T-helper 1 cell treated with Interleukin-12 subunit alpha and Interleukin-12 subunit beta and Interleukin-4 antibody, amounts not matched to agents 30 μg/mL and 1 μg/mL, for 36 hours (primary cell): ENCODE measurements around the gene UGDH.
"Not testable (repeated sequence)": the region's sequence is repeated elsewhere in the genome, so short reads cannot be mapped to it uniquely, and the experiment has no call there.

Source experiments
- H3K27ac Mint-ChIP-seq: one replicate; pipeline ENCODE4 v1.8.0; 2021; ENCODE audit warnings: mild to moderate bottlenecking, mixed read lengths
- H3K27me3 Mint-ChIP-seq: one replicate; pipeline ENCODE4 v1.8.0; 2021; ENCODE audit warnings: low read depth, mixed read lengths
- H3K36me3 Mint-ChIP-seq: one replicate; pipeline ENCODE4 v1.8.0; 2021; ENCODE audit warnings: low read depth, mixed read lengths
- H3K4me1 Mint-ChIP-seq: one replicate; pipeline ENCODE4 v1.8.0; 2021; ENCODE audit warnings: low read depth, mixed read lengths
- H3K4me3 Mint-ChIP-seq: one replicate; pipeline ENCODE4 v1.8.0; 2021; ENCODE audit warnings: mild to moderate bottlenecking, moderate library complexity, mixed read lengths
- H3K9me3 Mint-ChIP-seq: one replicate; pipeline ENCODE4 v1.8.0; 2021; ENCODE audit warnings: mixed read lengths

The UGDH gene

GRCh38 chr4:39518484-39518883, 8.8 kb downstream of the UGDH start:
- peaks cover 4% of the 10 kb centered on the region for H3K36me3 Mint-ChIP-seq
- H3K4me1 Mint-ChIP-seq: no peaks in the 10 kb centered on the region
- no peak overlapping the region for H3K27ac Mint-ChIP-seq
- no peak overlapping the region for H3K4me3 Mint-ChIP-seq
- no peaks in the 10 kb centered on the region for H3K27me3 Mint-ChIP-seq
- no peaks in the 10 kb centered on the region for H3K9me3 Mint-ChIP-seq

- H3K36me3 Mint-ChIP-seq: peaks cover 7% of the 10 kb centered on the region
- no peaks in the 10 kb centered on the region for H3K9me3 Mint-ChIP-seq
- H3K27me3 Mint-ChIP-seq: no peaks in the 10 kb centered on the region
- no peak overlapping the region for H3K27ac Mint-ChIP-seq
- no peak overlapping the region for H3K4me3 Mint-ChIP-seq
- no peaks in the 10 kb centered on the region for H3K4me1 Mint-ChIP-seq
Observed at GRCh38 chr4:39516407-39516966, 10.8 kb downstream of the UGDH start.

GRCh38 chr4:39515669-39516401, 11.4 kb downstream of the UGDH start:
- H3K4me3 Mint-ChIP-seq, H3K4me1 Mint-ChIP-seq, H3K36me3 Mint-ChIP-seq, H3K27ac Mint-ChIP-seq, H3K9me3 Mint-ChIP-seq, H3K27me3 Mint-ChIP-seq: not testable (repeated sequence)

- Mint-ChIP-seq H3K9me3 (no peaks in the 10 kb centered on the region), H3K27me3 (no peaks in the 10 kb centered on the region), H3K4me3 (no peak overlapping the region), H3K4me1 (no peaks in the 10 kb centered on the region), H3K36me3 (peaks cover 9% of the 10 kb centered on the region), H3K27ac (no peak overlapping the region)
Observed at GRCh38 chr4:39514888-39515401, 12.3 kb downstream of the UGDH start.

- H3K4me1 Mint-ChIP-seq, H3K27ac Mint-ChIP-seq, H3K4me3 Mint-ChIP-seq, H3K27me3 Mint-ChIP-seq, H3K9me3 Mint-ChIP-seq: not testable (repeated sequence)
- peaks cover 15% of the 10 kb centered on the region for H3K36me3 Mint-ChIP-seq
Observed at GRCh38 chr4:39514266-39514665, 13.0 kb downstream of the UGDH start.

- Mint-ChIP-seq H3K4me3 (no peak overlapping the region), H3K27me3 (no peaks in the 10 kb centered on the region), H3K36me3 (peaks cover 16% of the 10 kb centered on the region), H3K27ac (no peak overlapping the region), H3K9me3 (no peaks in the 10 kb centered on the region), H3K4me1 (no peaks in the 10 kb centered on the region)
Observed at GRCh38 chr4:39510348-39510929, 16.8 kb downstream of the UGDH start.

- Mint-ChIP-seq H3K27ac (no peak overlapping the region), H3K27me3 (no peaks in the 10 kb centered on the region), H3K36me3 (peaks cover 28% of the 10 kb centered on the region), H3K4me1 (no peaks in the 10 kb centered on the region), H3K4me3 (no peak overlapping the region), H3K9me3 (no peaks in the 10 kb centered on the region)
Observed at GRCh38 chr4:39505581-39505980, 21.7 kb downstream of the UGDH start.

GRCh38 chr4:39504538-39504937, 22.7 kb downstream of the UGDH start:
- no peaks in the 10 kb centered on the region for H3K4me1 Mint-ChIP-seq
- no peaks in the 10 kb centered on the region for H3K9me3 Mint-ChIP-seq
- no peaks in the 10 kb centered on the region for H3K27me3 Mint-ChIP-seq
- H3K4me3 Mint-ChIP-seq: no peak overlapping the region
- no peak overlapping the region for H3K27ac Mint-ChIP-seq
- peaks cover 25% of the 10 kb centered on the region for H3K36me3 Mint-ChIP-seq

- not testable (repeated sequence) for H3K4me1 Mint-ChIP-seq, H3K27ac Mint-ChIP-seq
Observed at GRCh38 chr4:39502664-39503035, 24.6 kb downstream of the UGDH start.

GRCh38 chr4:39502019-39502663, 25.1 kb downstream of the UGDH start:
- Mint-ChIP-seq H3K9me3 (no peaks in the 10 kb centered on the region), H3K4me3 (no peak overlapping the region), H3K36me3 (peaks cover 25% of the 10 kb centered on the region), H3K27me3 (no peaks in the 10 kb centered on the region), H3K4me1 (no peaks in the 10 kb centered on the region), H3K27ac (no peak overlapping the region)

More at GRCh38 chr4:39502664-39503035, 24.6 kb downstream of the UGDH start:
- H3K9me3 Mint-ChIP-seq, H3K27me3 Mint-ChIP-seq, H3K4me3 Mint-ChIP-seq: not testable (repeated sequence)
- H3K36me3 Mint-ChIP-seq: peaks cover 25% of the 10 kb centered on the region

- H3K27ac Mint-ChIP-seq: no peak overlapping the region
- H3K9me3 Mint-ChIP-seq: no peaks in the 10 kb centered on the region
- no peaks in the 10 kb centered on the region for H3K4me1 Mint-ChIP-seq
- peaks cover 11% of the 10 kb centered on the region for H3K36me3 Mint-ChIP-seq
- H3K4me3 Mint-ChIP-seq: no peak overlapping the region
- no peaks in the 10 kb centered on the region for H3K27me3 Mint-ChIP-seq
Observed at GRCh38 chr4:39498727-39499020, 28.6 kb downstream of the UGDH start.

GRCh38 chr4:39497909-39498726, 29.1 kb downstream of the UGDH start:
- Mint-ChIP-seq H3K27me3 (no peaks in the 10 kb centered on the region), H3K9me3 (no peaks in the 10 kb centered on the region), H3K36me3 (peaks cover 5% of the 10 kb centered on the region), H3K27ac (no peak overlapping the region), H3K4me1 (no peaks in the 10 kb centered on the region), H3K4me3 (no peak overlapping the region)

GRCh38 chr4:39495446-39496213, 31.6 kb downstream of the UGDH start:
- Mint-ChIP-seq H3K9me3 (no peaks in the 10 kb centered on the region), H3K36me3 (peaks cover 5% of the 10 kb centered on the region), H3K4me1 (no peaks in the 10 kb centered on the region), H3K27ac (no peak overlapping the region), H3K27me3 (no peaks in the 10 kb centered on the region), H3K4me3 (no peak overlapping the region)

- no peaks in the 10 kb centered on the region for H3K27me3 Mint-ChIP-seq
- H3K4me3 Mint-ChIP-seq: no peak overlapping the region
- peaks cover 3% of the 10 kb centered on the region for H3K36me3 Mint-ChIP-seq
- no peaks in the 10 kb centered on the region for H3K4me1 Mint-ChIP-seq
- H3K27ac Mint-ChIP-seq: no peak overlapping the region
- no peaks in the 10 kb centered on the region for H3K9me3 Mint-ChIP-seq
Observed at GRCh38 chr4:39494354-39494753, 32.9 kb downstream of the UGDH start.
